ENCODE results near the gene DTHD1. TPM values are rescaled to one million over a fixed set of nuclear protein-coding genes. Genes with fewer than 3 reads are reported as not detected.

Gene DTHD1
- total and polyA plus RNA-seq, 2 donors (not counting 3 experiments of a cell fraction or from before 2014, with no cell fraction given): not detected

- Histone ChIP-seq H3K27ac (ENCODE audit: insufficient read depth, low read depth, low read length) (no peak overlapping the region), H3K9me1 (replicated peaks; ENCODE audit: control insufficient read depth, extremely low read depth, insufficient read depth, low read length) (no peaks in the 10 kb centered on the region), H4K20me1 (replicated peaks; ENCODE audit: control insufficient read depth, extremely low read depth, insufficient read depth, low read length) (no peaks in the 10 kb centered on the region), H3K36me3 (ENCODE audit: control insufficient read depth in 2 of 2, extremely low read depth in 1 of 2, insufficient read depth in 2 of 2, low read length in 2 of 2) (no peaks in the 10 kb centered on the region), H3K4me1 (ENCODE audit: control insufficient read depth, extremely low read depth, insufficient read depth, low read length) (peaks cover 3% of the 10 kb centered on the region), H3K4me2 (ENCODE audit: insufficient read depth, low read length) (no peak overlapping the region), H3K9ac (replicated peaks; ENCODE audit: extremely low read depth, insufficient read depth, low read length) (no peak overlapping the region), H3K79me2 (ENCODE audit: control insufficient read depth, insufficient read depth, low read length) (no peaks in the 10 kb centered on the region), H2AFZ (ENCODE audit: low read depth, low read length) (no peak overlapping the region), H3K27me3 (ENCODE audit: control insufficient read depth in 2 of 2, insufficient read depth in 2 of 2, low read length in 2 of 2) (peaks cover 4 to 5% of the 10 kb centered on the region in 2 experiments), H3K9me3 (replicated peaks; ENCODE audit: control insufficient read depth, insufficient read depth, low read length) (no peaks in the 10 kb centered on the region), H3K4me3 (replicated peaks in 1 of 3; ENCODE audit: insufficient read depth in 1 of 3, low read depth in 1 of 3, low read length in 3 of 3) (no peak overlapping the region)
- BruUV-seq (replicated peaks): no TSS peak
- no peak for DNase-seq (ENCODE audit: low read depth, low spot score)
- ChIA-PET POLR2A (no interaction called here), CTCF (no interaction called here)
- no peak for FAIRE-seq
- no peak for TF ChIP-seq MAX (IDR thresholded peaks at IDR 0.05; ENCODE audit: insufficient read depth, insufficient read length)
- no peak for TF ChIP-seq EZH2 (IDR thresholded peaks at IDR 0.05; ENCODE audit: borderline replicate concordance, low read depth, low read length, severe bottlenecking)
- TF ChIP-seq MYC (IDR thresholded peaks at IDR 0.05; ENCODE audit: low read depth, low read length): no peak
- intact Hi-C loops (cut with micrococcal nuclease): no loop called here
- dilution Hi-C loops (cut with MboI; ENCODE audit: extremely low pct_ligation_motif_present, low sequenced_read_pairs): no loop called here
Measured at GRCh38 chr4:36242629-36243354, 38.6 kb upstream of the DTHD1 start.

GRCh38 chr4:36243355-36244256 is 37.8 kb upstream of the DTHD1 start:
- BruUV-seq (replicated peaks): no TSS peak
- CTCF ChIA-PET: no interaction called here
- intact Hi-C loops (cut with micrococcal nuclease) (no loop called here), dilution Hi-C loops (cut with MboI; ENCODE audit: extremely low pct_ligation_motif_present, low sequenced_read_pairs) (no loop called here)
- H3K9ac ChIP-seq (replicated peaks; ENCODE audit: extremely low read depth, insufficient read depth, low read length): no peak overlapping the region
- H3K9me1 ChIP-seq (replicated peaks; ENCODE audit: control insufficient read depth, extremely low read depth, insufficient read depth, low read length): no peaks in the 10 kb centered on the region
- peak overlapping the region; percentile 72 for H3K4me2 ChIP-seq (ENCODE audit: insufficient read depth, low read length)
- H3K79me2 ChIP-seq (ENCODE audit: control insufficient read depth, insufficient read depth, low read length): no peaks in the 10 kb centered on the region
- peaks cover 4 to 5% of the 10 kb centered on the region in 2 experiments for H3K27me3 ChIP-seq (ENCODE audit: control insufficient read depth in 2 of 2, insufficient read depth in 2 of 2, low read length in 2 of 2)
- peak overlapping the region; percentile 33 to 43 (median 37) for H3K4me3 ChIP-seq (replicated peaks in 1 of 3; ENCODE audit: insufficient read depth in 1 of 3, low read depth in 1 of 3, low read length in 3 of 3)
- H4K20me1 ChIP-seq (replicated peaks; ENCODE audit: control insufficient read depth, extremely low read depth, insufficient read depth, low read length): no peaks in the 10 kb centered on the region
- TF ChIP-seq MYC (IDR thresholded peaks at IDR 0.05; ENCODE audit: low read depth, low read length): no peak
- no peak for TF ChIP-seq FOS (IDR thresholded peaks at IDR 0.05; ENCODE audit: borderline replicate concordance, insufficient read depth, low read length)
- TF ChIP-seq JUN (IDR thresholded peaks at IDR 0.05; ENCODE audit: borderline replicate concordance, insufficient read depth, insufficient read length, low read depth): no peak
- TF ChIP-seq CTCF (IDR thresholded peaks at IDR 0.05; ENCODE audit: extremely low read depth in 1 of 2, insufficient read depth in 1 of 2, low read depth in 1 of 2, low read length in 2 of 2): no peak
- no peak for TF ChIP-seq POLR2AphosphoS5 (IDR thresholded peaks at IDR 0.05; ENCODE audit: insufficient read depth, low read depth, low read length)
- TF ChIP-seq EZH2 (IDR thresholded peaks at IDR 0.05; ENCODE audit: borderline replicate concordance, low read depth, low read length, severe bottlenecking): no peak
- no peak for TF ChIP-seq POLR2A (IDR thresholded peaks at IDR 0.05; ENCODE audit: low read depth, low read length)
- no peak for TF ChIP-seq GATA2 (IDR thresholded peaks at IDR 0.05; ENCODE audit: insufficient read depth, insufficient read length, low read depth, low read length)
- TF ChIP-seq MAX (IDR thresholded peaks at IDR 0.05; ENCODE audit: insufficient read depth, insufficient read length): no peak
- peaks cover 3% of the 10 kb centered on the region for H3K4me1 ChIP-seq (ENCODE audit: control insufficient read depth, extremely low read depth, insufficient read depth, low read length)
- H3K9me3 ChIP-seq (replicated peaks; ENCODE audit: control insufficient read depth, insufficient read depth, low read length): no peaks in the 10 kb centered on the region
- POLR2A ChIA-PET: no interaction called here
- FAIRE-seq (peak; percentile 64), DNase-seq (ENCODE audit: low read depth, low spot score) (no peak)
- H2AFZ ChIP-seq (ENCODE audit: low read depth, low read length): peak overlapping the region; percentile 27
- no peaks in the 10 kb centered on the region for H3K36me3 ChIP-seq (ENCODE audit: control insufficient read depth in 2 of 2, extremely low read depth in 1 of 2, insufficient read depth in 2 of 2, low read length in 2 of 2)
- H3K27ac ChIP-seq (ENCODE audit: insufficient read depth, low read depth, low read length): no peak overlapping the region
